ENCODE data around the gene ZNF91.
A peak's percentile ranks its signal among the peaks of the same experiment; 100 is the strongest.
"Not testable (repeated sequence)": the region's sequence is repeated elsewhere in the genome, so short reads cannot be mapped to it uniquely, and the experiment has no call there.

The ZNF91 gene

DNA sequence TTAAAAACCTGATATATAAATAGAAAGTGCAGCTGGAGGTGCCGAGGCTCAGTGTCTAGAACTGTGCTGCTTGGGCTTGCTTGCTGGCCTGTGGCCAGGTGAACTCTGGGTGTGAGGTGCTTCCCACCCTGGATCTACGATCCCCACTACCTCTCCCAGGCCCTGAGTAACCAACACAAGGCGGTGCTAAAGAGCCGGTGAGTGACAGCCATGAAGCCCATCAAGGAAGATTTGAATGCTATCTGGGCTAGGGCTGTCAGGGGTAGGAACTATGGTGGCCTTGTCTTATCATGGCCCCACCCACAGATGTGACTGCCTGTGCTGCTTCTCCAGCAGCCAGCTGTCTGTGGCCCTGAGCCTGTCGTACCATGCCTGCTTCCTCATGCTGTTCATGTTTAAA is 25.6 kb upstream of the ZNF91 start:
- TF ChIP-seq, protein P1, sequence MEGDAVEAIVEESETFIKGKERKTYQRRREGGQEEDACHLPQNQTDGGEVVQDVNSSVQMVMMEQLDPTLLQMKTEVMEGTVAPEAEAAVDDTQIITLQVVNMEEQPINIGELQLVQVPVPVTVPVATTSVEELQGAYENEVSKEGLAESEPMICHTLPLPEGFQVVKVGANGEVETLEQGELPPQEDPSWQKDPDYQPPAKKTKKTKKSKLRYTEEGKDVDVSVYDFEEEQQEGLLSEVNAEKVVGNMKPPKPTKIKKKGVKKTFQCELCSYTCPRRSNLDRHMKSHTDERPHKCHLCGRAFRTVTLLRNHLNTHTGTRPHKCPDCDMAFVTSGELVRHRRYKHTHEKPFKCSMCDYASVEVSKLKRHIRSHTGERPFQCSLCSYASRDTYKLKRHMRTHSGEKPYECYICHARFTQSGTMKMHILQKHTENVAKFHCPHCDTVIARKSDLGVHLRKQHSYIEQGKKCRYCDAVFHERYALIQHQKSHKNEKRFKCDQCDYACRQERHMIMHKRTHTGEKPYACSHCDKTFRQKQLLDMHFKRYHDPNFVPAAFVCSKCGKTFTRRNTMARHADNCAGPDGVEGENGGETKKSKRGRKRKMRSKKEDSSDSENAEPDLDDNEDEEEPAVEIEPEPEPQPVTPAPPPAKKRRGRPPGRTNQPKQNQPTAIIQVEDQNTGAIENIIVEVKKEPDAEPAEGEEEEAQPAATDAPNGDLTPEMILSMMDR (IDR thresholded peaks at IDR 0.05; ENCODE audit: low read depth, low read length): no peak
- H3K4me3 ChIP-seq (ENCODE audit: low read depth, low read length): no peak overlapping the region

DNA sequence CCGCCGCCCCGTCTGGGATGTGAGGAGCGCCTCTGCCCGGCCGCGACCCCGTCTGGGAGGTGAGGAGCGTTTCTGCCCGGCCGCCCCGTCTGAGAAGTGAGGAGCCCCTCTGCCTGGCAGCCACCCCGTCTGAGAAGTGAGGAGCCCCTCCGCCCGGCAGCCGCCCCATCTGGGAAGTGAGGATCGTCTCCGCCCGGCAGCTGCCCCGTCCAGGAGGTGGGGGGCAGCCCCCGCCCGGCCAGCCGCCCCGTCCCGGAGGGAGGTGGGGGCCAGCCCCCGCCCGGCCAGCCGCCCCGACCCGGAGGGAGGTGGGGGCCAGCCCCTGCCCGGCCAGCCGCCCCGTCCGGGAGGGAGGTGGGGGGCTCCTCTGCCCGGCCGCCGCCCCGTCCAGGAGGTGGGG is 24.0 kb upstream of the ZNF91 start:
- H3K4me3 ChIP-seq (ENCODE audit: low read depth, low read length): not testable (repeated sequence)

- H3K4me3 ChIP-seq (ENCODE audit: low read depth, low read length): peak overlapping the region; percentile 71
Measured at GRCh38 chr19:23415561-23416191, 20.4 kb upstream of the ZNF91 start.

DNA sequence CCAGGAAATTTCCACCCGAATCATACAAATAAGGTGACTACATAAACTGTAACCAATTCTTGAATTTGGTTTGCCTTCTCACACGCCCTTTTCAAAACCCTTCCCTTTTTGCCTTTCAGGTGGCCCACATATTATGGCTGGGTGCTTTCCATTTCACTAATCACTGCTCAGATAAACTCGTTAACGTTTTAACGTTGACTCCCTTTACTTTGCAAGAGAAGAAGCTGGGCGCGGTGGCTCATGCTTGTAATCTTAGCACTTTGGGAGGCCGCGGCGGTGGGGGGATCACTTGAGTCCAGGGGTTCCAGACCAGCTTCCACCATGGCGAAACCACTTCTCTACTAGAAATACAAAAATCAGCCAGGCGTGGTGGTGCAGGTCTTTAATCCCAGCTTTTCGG is 19.8 kb upstream of the ZNF91 start:
- TF ChIP-seq, protein P1 (IDR thresholded peaks at IDR 0.05; ENCODE audit: low read depth, low read length): no peak

More at GRCh38 chr19:23415561-23416191, 20.4 kb upstream of the ZNF91 start:
- TF ChIP-seq, protein P1 (IDR thresholded peaks at IDR 0.05; ENCODE audit: low read depth, low read length): no peak

DNA sequence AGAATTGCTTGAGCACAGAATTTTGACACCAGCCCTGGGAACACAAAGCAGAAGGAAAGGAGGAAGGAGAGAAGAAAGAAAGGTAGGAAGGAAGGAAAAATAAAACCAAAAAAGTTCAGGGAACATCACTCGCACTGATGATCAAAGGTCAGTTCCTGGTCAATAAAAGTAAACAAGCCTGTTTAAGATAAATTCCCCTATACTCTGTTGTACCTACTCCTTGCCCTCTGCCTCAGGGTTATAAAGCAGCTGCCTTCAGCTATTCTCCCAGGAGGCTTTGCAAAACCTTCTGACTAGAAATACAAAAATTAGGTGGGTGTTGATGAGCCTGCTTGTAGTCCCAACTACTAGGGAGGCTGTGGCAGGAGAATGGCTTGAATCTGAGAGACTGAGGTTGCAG is 14.9 kb upstream of the ZNF91 start:
- H3K4me3 ChIP-seq (ENCODE audit: low read depth, low read length): no peak overlapping the region
- TF ChIP-seq, protein P1 (IDR thresholded peaks at IDR 0.05; ENCODE audit: low read depth, low read length): no peak

More for the DNA sequence above, 19.8 kb upstream of the ZNF91 start:
- H3K4me3 ChIP-seq (ENCODE audit: low read depth, low read length): peak overlapping the region; percentile 71

- H3K4me3 ChIP-seq (ENCODE audit: low read depth, low read length): no peak overlapping the region
- TF ChIP-seq, protein P1 (IDR thresholded peaks at IDR 0.05; ENCODE audit: low read depth, low read length): no peak
Measured at GRCh38 chr19:23409392-23410048, 14.2 kb upstream of the ZNF91 start.

DNA sequence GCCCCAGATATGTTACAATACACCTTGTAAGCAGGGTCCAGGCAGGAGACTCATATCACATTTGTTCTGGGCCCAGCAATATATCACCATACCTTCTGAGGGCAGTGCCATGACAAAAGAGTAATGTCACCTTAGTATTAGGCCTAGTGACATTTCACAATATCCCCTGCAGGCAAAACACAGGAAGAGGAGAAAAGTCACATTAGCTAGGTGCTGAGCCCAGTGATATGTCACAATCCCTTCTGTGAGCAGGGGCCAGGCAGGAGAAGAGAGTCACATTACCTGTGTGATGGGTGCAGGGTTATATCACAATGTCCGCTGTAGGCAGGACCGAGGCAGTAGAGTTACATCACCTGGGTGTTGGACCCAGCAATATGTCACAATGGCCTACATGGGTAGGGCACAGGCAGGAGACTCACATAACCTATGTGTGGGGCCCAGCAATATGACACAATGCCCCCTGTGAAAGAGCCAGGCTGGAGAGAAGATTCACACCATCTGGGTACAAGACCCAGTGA is 12.4 kb upstream of the ZNF91 start:
- H3K4me3 ChIP-seq (ENCODE audit: low read depth, low read length): no peak overlapping the region
- TF ChIP-seq, protein P1 (IDR thresholded peaks at IDR 0.05; ENCODE audit: low read depth, low read length): no peak
